IPS-NIHi11 (cell line): Measurements from ENCODE around the gene GSTO1.

Source experiments
- DNase-seq: peaks from one replicate; pipeline ENCODE4 v3.0.0; 2012; ENCODE audit warnings: mixed read lengths, low spot score

Gene GSTO1

DNA sequence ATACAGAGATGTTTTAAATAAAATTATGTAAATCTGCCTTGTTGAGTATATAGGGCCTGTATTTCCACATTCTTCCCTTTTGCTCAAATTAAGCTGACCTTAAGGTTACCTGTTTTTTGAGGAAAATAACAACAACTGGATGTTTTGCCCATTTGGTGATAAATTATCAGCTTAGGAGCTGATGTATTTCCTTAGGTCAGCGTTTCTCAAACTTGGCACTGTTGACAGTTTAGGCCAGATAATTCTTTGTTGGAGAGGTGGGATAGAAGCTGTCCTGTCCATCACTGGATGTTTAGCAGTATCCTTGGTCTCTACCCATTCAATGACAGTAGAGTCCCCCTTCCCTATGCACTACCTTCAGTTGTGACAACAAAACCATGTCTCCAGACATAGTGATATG is 21.5 kb downstream of the GSTO1 start:
- no peak for DNase-seq

DNA sequence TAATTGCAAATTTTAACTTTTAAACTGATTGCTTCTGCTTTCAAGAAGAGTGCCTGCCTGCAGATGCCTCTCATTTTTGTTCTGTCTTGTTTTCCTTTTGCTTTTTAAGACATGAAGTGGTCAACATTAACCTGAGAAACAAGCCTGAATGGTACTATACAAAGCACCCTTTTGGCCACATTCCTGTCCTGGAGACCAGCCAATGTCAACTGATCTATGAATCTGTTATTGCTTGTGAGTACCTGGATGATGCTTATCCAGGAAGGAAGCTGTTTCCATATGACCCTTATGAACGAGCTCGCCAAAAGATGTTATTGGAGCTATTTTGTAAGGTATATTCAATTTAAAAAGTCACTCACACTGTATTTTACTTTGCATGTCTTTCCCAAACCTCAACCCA is 23.1 kb downstream of the GSTO1 start:
- no peak for DNase-seq

DNA sequence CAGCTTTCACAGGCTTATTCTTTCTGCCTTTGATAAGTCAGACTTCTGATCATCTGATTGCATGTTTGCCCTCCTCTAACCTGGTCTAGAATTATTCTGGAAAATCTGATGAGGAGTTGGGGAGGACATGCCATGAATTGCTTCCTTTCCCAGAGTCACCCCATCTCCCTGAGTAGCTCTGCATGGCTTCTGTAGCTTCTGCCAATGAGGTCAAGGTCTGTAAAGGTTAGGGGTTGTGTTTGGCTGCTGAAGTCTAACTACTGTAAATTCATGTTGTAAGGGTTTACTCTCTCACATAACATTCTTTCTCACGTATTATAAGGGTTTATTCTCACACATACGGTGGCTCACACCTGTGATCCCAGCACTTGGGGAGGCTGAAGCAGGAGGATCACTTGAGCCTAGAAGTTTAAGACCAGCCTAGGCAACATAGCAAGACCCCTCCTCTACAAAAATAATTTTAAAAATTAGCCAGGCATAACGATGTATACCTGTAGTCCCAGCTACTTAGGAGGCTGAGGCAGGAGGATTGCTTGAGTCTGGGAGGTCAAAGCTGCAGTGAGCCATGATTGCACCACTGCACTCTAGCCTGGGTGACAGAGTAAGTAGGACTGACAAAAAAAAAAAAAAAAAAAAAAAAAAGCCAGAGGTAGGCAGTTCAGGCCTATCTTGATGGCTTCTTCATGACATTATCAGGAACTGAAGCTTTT is 25.0 kb downstream of the GSTO1 start:
- no peak for DNase-seq

DNA sequence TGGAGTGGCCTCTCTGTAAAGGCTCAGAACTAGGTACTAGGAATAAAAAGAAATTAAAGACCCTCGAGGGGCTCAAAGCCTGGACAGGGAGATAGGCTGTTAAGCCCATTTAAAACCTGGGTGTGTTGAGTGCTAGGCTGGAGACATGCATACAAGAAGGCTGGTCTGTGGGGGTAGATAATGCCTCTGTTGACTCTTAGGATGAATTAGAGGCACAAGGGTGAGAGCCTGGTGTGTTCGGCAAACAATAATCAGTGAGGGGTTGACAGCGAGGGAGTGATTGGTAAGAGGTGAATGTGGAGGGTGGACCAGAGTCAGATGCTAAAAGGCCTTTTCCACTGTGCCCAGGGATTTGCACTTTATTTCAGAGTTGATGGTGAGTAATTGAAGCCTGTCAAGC is 27.0 kb downstream of the GSTO1 start:
- DNase-seq = no peak

DNA sequence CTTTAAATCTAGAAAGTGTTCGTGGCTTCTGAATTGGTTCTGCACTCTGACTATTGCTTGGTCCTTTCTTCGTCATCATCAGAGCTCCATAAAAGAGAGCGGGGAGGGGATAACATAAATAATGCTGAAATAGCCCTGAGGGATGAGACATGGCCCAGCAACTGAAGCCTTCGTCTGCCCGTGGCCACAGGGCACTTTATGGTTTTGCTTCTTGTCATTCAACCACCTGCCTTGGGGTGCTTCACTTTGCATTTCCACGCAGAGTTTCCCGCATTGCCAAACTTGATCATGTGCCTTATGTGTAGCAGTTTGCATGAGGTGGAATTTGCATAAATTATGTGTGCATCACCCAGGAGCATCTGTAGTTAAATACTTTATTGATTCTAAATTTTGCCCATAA is 30.2 kb downstream of the GSTO1 start:
- no peak for DNase-seq

DNA sequence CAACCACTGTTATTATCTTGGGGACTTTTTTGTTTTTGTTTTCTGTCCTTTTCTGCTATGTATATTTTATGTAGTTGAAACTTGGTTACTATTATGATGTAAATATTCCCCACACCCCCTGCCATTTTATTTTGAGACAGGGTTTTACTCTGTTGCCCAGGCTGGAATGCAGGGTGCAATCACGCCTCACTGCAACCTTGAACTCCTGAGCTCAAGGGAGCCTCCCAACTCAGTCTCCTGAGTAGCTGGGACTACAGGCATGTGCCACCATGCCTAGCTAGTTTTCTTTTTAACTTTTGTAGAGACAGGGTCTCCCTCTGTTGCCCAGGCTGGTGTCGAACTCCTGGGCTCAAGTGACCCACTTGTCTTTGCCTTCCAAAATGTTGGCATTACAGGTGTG is 32.2 kb downstream of the GSTO1 start:
- DNase-seq = no peak

DNA sequence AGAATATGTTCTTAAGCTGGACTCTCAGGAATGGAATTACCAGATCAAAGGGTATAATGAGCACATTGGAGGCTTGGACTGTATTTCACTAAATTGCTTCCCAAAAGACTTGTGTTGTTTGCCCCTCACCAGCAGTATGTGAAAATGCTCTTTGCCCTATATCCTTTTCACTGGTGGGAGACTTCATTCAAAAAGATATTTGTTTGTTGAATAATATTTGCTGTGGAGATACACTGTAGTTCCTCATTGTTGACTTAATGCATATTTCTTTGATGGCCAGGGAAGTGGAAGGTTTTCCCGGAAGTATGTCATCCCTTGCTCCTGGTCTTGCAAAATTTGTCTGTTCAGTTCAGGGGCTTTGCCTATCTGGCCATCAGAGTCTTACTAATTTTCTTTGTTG is 33.7 kb downstream of the GSTO1 start:
- no peak for DNase-seq

DNA sequence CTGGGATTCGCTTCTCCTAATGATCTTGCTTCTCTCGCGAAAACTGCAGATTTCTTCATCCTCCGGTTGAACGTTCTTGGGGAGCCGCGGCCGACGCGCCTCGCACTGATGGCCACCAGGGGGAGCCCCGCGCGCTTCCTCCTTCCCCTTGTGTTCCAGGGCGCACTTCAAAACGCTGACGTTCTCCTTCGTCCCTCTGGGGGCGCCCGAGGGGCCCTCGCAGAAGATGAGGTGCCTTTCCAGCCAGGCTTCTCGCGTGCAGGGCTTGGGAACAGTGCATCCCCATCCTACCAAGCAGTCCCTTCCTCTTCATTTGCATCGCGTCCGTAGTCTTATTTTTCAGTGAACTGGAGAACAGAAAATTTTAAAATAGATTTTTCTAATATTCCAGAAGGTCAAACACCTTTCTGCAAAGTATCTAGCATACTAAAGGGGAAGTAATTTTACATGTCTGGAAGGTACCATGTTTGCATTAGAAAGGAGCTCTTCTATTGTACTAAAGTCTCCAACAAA is 36.8 kb downstream of the GSTO1 start:
- peak; percentile 95 for DNase-seq

DNA sequence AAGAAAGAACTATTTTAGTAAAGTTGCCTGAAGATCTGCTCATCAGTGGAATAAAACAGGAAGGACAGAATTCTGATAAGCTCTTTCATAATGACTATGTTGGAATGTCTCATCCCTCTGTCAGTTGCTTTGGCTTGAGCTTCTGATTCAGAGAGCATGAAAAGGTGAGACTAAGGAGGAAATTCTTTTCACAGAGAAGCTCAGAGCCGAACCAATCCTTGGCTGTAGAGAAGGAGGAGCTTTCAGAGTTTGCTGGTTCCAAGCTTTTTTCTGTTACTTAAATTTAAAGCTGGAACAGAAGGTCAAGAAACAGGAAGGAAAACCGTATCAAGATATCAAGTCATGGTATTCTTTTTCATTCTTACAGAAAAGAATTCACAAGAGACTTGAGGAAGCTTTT is 38.3 kb downstream of the GSTO1 start:
- no peak for DNase-seq

DNA sequence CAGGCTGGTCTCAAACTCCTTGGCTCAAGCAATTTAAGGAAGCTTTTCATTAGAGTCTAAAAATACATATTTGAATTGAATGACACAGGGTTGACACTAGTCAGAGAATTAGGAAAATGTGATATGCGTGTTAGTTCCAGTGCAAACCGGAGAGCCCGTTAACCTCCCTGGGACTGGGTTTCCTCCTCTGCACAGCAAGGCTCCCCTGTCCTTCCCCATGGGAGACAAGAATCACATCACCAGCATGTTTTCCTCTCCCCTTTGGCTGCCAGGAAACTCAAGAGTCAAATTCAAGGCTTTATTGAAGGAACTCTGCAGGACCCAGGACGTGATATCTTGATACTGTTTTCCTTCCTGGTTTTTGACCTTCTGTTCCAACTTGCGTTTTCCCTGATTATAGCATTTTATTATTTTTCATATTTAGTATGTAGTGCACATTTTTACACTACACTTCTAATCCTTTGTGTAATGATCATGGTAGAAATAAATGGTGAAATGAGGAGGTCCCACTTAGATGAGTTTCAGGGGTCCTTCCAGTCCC is 39.2 kb downstream of the GSTO1 start:
- no peak for DNase-seq

DNA sequence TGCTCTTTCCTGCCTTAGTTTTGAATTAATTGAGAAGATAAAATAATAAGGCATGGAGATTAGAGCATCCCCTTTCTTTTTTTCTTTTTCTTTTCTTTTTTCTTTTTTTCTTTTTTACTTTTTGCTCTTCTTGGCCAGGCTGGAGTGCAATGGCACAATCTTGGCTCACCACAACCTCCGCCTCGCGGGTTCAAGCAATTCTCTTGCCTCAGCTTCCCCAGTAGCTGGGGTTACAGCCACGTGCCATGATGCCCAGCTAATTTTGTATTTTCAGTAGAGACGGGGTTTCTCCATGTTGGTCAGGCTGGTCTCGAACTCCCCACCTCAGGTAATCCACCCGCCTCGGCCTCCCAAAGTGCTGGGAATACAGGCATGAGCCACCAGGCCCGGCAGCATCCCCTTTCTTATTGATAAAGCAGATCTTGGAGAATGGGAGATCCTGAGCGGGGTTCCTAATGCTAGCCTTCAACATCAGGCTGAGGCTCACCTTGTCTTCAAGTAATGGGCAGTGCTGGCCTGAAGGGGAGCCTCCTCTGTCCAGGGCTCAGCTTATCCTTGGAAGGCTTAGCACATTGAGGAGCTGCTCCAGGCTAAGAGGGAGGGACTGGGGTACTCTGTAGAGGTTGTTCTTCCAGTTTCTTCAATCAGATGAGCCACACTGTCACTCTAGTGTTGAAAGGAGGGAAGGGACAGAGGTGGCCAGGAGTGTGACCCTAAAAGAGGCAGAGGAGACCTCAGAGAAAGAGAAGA is 42.2 kb downstream of the GSTO1 start:
- DNase-seq = no peak

DNA sequence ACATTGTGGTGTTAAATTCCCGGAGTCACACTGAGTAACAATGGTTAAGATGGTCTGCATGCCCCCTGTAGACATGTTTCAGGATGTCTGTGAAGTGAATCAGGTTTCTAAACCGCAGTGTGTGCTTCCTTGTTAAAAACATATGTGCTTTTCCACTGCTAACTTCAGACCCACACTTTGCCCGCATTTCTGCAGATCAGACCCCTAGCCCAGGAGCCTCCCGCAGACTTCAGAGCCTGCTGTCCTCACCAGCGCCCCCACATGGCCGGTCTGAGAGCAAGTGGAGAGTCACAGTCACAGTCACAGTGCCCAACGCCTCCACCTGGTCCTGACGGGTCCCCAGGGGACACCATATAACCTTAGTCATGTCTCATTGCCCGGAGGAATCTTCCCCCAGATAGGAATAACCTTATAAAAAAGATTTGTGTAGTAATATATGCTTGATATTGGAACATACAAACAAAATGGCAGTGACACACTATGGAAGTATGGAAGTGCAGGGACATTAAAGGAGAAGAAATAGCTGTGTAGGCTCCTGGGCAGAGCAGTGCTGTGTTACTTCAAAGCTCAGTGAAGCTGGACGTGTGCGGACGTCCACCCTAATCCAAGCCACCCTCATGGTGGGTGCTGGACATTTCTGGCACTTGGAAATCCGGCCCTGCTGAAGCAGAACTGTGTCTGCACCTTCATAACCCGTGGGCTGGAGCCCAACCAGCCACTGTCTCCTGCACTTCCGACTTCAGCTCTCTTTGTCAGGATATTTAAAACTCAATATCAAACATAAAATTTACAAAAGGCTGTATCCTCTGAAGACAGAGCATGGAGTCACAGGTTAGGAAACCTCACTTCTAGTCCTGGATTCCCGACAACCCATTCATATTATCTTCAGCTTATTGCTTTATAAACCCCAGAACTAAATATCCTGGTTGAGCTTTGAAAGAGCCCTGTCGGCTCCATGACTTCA is 43.3 kb downstream of the GSTO1 start:
- DNase-seq = peak; percentile 79

DNA sequence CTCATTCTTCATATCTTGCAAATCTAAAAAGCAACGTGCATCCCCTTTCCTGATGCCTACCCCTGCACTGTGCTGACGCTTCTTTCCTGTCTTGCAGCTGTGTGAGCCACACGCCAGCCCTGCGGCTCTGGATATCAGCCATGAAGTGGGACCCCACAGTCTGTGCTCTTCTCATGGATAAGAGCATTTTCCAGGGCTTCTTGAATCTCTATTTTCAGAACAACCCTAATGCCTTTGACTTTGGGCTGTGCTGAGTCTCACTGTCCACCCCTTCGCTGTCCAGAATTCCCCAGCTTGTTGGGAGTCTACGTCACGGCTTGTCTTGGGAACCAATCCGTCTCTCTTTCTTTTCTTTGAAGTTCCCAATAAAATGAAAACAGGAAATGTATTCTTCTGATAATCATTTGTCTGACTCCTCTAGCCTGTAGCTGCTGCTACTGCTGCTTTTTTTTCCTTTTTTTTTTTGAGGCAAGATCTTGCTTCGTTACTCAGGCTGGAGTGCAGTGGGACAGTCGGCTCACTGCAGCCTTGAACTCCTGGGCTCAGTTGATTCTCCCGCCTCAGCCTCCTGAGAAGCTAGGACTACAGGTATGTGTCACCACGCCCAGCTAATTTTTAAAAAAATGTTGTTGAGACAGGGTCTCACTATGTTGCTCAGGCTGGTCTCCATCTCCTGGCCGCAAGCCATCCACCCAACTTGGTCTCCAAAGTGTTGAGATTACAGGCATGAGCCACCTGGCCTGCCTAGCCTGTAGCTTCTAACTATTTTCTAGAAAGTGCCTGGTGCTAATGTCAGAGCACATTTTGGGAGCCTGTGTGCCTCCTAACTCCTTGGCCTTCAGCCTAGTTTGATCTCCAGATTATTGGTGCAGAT is 44.6 kb downstream of the GSTO1 start:
- no peak for DNase-seq

DNA sequence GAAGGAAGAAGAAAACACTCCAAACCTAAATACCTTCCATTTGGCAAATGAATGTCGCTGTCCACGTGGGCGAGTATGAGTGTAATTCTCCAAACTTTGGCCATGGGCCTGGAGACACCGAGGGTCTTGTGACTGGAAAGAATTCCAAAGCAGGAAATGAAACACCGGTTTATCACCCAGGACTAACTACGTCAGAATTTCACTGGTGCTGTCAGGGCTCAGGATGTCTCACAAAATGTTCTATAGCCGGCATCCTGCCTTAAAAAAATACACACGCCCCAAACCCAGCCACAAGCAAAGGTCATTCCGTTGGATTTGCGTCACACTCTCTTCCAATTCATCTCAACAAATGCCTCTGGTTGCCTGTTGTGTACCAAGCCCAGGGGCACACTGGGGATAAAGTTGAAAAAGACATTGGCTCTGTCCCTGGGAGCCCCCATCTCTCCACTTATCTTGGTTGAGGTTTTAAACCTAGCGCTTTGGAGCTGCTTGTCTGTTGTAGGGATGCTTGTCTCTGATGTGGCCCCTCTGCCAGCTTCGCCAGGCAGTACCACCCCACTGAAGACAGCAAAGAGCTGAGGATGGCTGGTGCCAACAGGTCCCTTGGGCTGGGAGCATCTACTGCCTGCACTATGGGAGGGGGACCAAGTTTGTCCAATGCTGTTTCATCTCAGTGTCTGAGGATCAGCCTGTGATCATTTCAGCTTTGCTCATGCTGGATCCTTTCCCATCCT is 45.5 kb downstream of the GSTO1 start:
- DNase-seq = no peak

DNA sequence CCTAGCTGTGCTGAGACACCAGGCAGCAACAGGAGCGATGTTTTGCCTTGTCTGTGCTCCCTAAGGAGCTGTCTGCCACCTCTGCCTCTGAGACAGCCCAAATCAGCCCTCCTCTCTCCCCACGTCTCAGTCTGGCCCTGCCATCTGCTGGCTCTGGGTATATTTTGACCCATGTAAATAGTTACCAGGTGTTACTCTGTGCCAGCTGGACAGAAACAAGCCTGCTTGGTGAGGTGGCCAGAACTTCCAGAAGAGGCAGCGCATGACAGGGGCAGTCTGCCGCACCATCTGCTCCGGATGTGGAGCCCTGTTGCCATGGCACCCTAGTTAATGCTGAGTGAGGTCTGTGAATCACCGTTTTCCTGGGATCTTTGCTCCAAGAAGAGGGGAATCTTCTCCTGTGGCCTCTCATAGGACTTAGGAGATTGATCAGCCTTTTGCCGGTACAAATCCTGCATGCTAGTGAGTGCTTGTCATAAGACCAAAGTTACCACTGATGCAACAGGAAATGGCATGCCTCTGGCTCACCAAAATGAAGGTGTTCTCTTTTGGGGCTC is 46.1 kb downstream of the GSTO1 start:
- DNase-seq = no peak

DNA sequence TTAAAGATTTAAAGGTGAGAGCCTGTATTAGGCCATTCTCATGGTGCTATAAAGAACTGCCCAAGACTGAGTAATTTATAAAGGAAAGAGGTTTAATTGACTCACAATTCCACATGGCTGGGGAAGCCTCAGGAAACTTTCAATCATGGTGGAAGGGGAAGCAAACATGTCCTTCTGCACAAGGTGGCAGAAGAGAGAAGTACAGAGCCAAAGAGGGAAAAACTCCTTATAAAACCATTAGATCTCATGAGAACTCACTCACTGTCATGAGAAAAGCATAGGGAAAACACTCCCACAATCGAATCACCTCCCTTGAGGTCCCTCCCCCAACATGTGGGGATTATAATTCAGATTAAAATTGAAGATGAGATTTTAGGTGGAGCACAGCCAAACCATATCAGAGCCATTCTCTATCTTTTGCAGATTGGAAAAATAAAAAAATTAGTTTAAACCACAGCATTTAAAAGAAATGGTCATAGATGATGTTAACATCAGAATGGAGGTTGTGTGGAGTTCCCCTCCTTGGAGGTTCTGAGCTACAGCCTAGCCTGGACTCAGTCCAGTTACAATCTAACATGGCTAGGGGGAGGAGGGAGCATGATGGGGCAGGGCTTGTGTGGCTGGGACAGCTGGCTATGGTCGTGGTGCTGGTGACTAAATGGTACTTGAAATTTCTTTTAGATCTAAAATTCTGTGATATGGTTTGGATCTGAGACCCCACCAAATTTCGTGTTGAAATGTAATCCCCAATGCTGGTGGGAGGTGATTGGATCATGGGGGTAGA is 47.4 kb downstream of the GSTO1 start:
- no peak for DNase-seq

DNA sequence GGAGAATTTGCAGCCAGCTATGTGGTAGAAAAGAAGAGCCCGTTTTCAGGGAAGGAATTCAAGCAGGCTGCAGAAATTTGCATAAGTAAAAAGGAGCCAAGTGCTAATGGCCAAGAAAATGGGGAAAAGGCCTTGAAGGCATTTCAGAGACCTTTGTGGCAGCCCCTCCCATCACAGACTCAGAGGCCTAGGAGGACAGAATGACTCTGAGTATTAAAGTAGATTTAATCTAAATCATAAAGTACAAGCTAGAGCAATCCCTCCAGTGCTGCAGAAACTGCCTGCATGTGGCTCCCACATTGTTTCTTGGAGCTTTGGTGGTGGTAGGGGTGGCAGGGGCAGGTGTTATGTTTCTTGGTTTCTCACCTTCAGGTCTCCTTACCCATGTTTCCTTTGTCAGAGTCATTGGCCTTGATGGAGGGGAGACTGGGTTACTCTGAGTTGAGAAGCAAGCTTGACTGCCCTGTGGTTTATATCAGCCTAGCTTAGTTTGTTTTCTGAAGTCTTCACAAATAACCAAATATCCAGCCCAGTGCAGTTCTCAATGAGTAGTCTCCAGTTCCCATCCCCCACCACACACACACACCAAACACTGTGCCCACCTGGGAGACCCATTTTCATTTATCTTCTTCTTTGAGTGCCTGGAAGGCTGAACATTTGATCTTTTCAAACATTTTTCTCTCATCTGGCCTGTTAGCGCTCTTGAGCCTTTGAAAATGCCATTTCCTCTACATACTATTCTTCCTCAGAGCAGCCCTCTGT is 49.1 kb downstream of the GSTO1 start:
- no peak for DNase-seq

DNA sequence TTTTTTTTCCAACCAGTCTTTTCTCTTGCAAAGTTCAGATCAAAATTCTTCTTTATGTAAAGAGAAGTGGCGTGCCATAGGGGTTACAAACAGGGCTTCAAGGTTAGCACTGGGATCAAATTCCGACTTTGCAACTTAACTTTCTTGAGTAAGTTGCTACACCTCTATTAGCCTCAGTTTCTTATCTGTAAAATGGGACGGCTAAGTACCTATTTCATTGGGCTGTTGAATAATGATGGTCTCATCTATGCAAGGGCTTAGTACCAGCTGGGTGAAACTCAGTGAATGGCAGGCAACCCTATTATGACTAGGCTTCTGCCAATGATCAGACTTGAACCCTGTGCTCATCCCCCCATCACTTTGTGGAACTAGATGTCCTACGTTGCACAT is 49.7 kb downstream of the GSTO1 start:
- no peak for DNase-seq

DNA sequence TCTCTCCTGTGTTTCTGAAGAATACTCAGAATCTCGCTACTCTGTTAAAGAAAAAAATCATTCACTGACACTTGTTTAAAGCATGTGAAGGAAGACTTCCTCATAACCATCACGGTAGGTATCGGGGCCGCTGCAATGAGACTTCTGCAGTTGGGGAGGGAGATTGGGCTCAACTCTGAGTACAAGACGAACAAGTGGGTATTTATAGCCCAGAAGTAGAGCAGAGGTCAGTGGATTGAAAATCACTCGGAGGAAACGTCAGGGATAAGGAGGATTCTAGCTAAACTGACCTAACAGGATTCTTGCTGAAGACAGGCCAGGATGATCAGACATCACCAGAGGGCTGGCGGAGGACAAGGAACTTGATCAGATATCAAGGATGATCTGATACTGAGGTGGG is 50.2 kb downstream of the GSTO1 start:
- DNase-seq = no peak
